GM19452 (cell line): ENCODE measurements around the gene EHMT1.
"Not testable (repeated sequence)": the region's sequence is repeated elsewhere in the genome, so short reads cannot be mapped to it uniquely, and the experiment has no call there.

Experiments
- ATAC-seq: cut with Tn5 transposase; IDR thresholded peaks from one replicate; pipeline ENCODE4 v1.9.1; 2021; ENCODE audit not compliant: unreplicated experiment

EHMT1 gene

DNA sequence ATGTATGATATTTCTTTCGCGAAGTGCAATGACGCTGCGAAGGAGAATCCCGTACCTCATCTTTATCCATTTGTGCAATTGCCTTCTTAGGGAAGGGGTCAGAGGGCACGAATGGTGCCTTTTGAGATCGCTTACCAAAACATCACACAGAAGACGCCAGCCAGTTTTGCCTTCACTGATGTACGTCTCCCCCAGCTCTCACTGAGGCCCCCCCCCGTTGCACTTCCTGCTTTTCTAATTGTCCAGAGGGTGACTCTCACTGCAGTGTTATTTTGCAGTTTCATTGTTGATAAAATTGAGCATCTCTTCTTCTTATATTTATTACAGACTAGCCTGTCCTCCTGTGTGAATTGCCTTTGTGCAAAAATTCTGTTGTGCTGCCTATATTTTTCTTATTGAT, 219.8 kb downstream of the EHMT1 start:
- ATAC-seq, result no peak

DNA sequence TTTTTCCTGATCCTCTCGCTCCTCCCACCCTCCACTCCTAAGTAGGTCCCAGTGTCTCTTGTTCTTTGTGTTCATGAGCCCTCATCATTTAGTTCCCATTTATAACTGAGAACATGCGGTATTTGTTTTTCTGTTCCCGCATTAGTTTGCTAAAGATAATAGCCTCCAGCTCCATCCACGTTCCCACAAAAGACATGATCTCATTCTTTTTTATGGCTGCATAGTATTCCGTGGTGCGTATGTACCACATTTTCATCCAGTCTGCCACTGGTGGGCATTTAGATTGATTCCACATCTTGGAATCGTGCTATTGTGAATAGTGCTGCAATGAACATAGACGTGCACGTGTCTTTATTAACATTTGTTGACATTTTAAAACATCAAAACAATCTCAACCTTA, 224.6 kb downstream of the EHMT1 start:
- ATAC-seq, result no peak

DNA sequence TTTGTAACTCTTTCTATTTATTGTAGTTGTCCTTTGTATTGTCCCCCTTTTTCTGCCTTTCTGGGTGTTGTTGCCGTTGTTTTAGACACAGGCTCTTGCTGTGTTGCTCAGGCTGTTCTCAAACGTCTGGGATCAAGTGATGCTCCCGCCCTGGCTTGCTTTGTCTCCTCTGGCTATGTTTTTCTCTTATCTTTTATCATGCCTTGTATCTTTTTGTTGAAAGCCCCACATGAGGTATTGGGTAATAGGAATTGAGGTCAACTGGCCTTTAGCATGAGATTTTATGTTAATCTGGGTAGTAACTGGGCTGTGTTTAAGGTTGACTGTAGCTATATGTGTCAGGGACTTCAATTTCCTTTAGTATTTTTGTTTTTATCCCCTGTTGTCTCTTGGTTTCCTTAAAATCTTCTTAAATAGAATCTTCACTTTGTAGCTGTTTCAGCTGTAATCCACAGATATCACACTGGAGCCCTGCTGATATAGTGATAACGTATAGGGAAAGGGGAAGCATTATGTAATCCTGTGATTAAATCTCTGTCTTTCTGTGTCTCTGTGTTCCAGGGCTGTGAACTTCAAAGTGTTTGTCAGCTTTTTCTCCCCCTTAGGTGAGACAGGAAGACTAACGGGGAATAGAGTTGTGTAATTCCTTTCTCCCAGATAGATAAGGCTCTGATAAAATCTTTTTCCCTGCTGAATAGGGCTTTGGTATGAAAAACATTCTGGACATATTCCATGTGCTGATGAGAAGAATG, 232.9 kb downstream of the EHMT1 start:
- ATAC-seq, result no peak

DNA sequence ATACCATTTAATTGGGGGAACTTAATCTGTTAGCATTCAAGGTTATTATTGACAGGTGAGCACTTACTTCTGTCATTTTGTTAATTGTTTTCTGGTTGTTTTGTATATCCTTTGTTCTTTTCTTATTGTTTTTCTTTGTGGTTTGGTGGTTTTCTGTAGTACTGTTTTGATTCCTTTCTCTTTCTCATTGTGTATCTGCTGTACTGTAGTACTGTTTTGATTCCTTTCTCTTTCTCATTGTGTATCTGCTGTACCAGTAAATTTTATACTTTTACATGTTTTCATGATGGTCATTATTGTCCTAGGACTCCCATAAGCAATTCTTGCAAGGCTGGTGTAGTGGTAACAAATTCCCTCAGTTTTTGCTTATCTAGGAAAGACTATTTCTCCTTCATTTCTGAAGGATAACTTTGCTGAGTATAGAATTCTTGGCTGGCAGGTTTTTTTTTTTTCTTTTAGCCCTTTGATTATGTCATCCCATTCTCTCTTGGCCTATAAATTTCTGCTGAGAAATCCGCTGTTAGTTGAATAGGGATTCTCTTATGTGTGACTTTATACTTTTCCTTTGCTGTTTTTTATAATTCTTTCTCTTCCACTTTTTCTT, 234.7 kb downstream of the EHMT1 start:
- ATAC-seq, result no peak

DNA sequence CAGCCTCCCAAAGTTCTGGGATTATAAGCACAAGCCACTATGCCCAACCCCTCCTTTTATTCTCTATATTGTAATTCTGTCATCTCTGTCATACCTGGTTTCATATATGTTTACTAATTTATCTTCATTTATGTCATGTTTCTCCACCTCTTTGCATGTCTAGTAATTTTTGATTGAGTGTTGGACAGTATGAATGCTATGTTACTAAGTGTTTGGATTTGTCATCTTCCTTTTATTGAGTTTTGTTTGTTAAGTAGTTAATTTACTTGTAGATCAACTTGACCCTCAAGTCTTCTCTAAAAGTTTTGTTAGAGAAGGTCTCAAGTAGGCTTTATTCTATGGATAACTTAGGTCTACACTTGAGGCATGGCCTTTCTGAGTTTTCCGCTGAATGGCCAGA, 241.6 kb downstream of the EHMT1 start:
- ATAC-seq, result no peak

DNA sequence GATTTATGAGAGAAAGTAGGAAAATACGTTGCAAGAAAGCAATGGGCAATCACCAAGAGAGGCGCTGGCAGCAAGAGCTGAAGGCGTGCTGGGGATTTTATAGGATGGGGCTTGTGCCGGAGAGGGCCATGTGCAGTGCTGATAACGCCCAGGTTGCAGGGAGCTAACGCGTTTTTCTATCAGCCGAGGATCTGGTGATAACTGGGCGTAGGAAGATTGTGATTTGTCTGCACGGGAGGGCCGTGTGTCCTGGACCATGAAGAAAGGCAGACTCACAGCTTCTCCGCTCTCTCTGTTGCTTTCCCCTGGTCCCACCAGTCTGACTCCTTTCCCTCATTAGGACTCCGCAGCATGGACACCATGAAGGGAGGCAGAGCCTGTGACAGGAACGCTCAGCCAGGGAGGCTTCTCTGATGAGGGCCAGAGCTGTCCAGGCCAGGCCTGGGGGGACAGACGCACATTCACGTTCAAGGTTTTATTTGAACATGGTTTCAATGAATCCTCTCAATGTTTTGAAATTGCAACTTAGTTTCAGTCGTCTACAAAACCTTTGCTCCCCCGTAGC, 246.9 kb downstream of the EHMT1 start:
- ATAC-seq, result no peak

DNA sequence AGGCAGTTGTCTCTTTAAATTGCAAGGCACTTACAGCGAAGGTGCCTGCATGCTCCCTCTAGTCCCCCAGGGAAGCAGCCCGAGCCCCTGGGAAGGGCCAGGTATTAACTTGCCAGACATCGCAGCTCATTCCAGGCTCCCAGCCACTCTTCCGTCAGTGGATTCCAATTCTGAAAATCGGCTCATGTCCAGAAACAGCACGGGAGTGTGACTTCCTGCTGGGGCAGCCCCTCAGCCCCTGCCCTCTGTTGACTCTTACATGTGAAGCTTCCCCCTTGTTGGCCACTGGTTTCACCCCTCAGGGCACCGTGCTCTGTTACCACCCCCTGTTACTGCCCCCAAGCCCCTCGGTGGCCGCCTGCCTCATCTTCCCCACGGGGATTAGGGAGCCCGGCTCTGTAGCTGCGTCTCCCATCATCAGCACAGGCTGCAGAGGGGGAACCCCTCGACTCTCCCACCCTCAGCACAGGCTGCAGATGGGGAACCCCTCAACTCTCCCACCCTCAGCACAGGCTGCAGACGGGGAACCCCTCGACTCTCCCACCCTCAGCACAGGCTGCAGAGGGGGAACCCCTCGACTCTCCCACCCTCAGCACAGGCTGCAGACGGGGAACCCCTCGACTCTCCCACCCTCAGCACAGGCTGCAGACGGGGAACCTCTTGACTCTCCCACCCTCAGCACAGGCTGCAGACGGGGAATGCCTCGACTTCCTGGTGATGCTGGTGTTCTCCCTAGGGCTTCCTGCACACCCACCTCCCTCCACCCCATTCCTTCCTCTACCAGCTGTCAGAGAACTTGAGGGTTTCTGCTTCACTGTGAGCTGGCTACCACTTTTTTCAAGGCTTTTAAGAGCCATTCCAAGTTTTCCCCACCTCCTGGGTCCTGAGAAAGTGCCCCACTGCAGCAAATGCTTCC, 247.7 kb downstream of the EHMT1 start:
- ATAC-seq, result no peak

DNA sequence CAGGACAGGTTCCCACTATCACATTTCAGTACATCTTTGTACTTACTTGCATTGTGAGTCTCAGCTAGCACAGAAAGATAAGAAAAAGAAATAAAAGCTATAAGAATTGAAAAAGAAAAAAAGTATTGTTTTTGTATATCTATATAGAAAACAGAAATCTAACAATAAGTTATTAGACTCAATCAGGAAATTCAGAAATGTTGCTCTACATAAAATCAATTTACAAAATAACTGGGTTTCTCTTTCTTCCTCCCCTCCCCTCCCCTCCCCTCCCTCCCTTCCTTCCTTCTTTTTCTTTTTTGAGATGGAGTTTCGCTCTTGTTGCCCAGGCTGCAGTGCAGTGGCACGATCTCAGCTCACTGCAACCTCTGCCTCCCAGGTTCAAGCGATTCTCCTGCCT, 251.6 kb downstream of the EHMT1 start:
- no peak for ATAC-seq

DNA sequence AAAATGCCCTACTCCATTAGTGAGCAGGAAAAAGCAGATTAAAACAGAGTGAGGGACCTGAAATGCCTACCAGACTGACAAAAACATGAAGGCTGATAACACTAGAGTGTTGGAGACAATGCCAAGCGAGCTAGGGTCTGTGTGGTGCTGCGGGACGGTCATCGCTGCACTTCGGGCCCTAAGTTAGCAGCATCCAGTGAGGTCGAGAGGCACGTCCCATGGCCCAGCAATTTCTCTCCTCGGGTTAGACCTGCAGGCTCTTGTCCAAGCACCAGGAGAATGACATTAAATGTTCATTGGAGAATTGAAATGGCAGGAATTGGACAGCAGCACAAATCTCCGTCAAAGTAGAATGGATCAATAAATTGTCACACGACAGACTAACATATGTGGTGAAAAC, 253.5 kb downstream of the EHMT1 start:
- ATAC-seq, result no peak

DNA sequence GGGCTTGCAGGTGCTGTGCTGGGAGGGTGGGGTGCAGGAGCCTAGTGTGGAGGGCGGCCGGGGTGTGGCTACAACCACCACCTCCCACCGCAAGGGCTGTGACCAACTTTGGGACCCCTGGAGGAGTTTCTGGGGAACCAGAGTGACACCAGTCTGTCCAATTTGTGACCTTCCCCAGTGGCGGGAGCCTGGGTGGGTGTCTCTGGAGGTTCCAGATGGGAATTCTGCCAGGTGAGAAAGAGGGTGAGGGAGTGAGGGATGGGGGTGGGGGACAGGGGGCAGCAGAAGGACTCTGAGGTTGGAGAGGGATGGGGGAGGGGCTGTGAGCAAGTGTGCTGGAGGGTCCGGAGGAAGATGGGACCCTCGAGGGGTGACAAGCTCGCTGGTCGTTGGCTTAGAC, 254.6 kb downstream of the EHMT1 start:
- no peak for ATAC-seq

DNA sequence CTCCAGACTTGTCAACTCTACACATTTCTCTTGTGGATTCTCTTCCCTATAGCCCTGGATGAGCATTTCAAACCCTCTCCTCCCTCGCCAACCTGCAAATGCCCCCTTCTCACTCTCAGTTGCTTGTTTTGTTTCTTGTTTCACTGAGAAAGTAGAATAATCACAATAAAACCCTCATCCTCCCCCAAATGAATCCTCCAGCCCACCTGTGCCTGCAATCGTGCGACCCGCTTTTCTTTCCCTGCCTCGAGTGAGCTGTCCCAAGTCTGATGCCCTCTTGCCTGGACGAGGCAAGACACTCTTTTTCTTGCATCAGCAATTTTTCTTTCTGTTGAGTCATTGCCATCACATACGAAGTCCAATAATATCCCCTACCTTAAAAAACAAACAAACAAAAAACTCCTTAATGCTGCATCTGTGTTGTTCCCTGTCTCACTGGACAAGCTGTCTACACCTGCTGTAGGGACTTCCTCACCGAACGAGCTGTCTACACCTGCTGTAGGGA, 255.1 kb downstream of the EHMT1 start:
- no peak for ATAC-seq

DNA sequence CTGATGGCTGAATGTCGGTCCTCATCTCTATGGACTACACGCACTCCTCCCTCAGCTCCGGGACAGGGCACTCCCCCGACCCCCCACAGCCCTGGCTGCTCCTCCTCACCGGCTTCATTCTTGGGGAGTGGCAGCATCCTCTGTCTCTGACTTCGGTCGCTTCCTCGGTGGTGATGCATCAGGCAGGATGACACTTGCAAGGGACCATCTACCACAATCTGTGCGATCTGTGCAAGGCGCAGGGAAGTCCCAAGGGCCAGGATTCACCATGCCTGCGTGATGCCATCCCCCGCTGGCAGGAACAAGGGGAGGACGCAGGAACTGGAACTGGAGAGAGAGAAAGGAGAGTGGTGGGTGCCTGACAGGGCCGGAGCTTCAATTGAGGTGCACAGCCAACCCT, 256.5 kb downstream of the EHMT1 start:
- ATAC-seq, result no peak

DNA sequence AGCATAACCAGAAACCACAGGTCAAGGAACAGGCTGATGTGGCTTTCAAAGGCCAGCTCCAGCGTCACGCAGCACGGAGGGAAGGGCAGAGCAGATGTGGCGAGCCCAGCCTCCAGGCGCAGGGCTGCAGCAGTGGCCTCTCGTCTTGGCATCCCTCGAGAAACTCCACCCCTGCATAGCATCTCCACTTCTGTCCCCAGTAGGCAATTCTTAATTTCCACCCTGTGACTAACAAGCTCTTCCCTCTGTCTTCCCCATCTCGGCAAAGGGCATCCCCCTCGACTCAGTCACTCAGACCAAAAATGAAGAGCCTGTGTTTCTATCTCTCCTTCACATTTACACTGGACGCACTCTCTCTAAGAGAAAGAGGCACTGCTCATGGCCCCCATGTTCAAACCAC, 257.0 kb downstream of the EHMT1 start:
- no peak for ATAC-seq

DNA sequence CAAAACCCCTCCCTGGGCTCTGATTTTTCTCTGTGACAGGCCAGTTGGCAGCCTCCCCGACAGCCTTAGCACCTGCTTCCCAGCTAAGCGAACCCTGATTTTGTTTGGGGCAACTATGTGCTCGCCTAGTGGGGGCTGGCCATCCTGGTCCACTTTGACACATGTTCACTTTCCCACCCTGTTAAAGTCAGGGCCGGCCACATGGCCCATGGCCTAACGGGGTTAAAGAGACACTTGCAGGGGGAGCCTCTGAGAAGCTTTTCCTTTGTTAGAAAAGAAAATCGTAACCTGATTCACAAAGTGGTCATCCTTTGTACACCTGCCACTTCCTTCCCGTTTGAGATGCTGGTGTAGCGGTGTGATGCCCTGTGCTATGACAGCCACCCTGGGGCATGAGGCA, 257.5 kb downstream of the EHMT1 start:
- no peak for ATAC-seq

DNA sequence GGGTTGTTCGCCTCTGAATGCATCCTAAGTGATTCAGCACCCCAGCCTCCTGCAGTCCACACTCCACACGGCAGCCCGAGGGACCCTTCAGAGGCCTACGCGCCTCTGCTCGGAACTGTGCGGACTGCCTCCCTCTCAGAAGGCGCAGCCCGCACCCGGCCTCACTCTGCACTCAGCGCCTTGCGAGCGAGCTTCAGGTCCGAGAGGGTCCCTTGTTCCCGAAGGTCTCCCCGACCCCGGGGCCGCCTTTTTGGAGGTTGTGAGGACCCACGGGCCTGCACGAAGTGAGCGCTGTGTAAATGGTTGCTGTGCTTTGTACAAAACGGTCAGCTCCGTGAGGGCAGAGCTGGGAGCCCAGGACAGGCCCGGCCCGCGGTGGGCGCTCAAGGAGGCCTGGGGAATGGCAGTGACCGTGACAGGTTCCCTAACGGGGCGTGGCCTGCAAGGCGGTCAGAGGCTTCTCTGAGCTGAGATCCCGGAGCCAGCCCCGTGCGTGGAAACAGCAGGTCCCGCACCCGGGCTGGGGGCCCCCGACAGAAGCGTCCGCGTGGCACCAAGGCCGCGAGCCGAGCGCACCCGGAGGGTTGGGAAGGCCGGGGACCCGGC, 258.1 kb downstream of the EHMT1 start:
- no peak for ATAC-seq

DNA sequence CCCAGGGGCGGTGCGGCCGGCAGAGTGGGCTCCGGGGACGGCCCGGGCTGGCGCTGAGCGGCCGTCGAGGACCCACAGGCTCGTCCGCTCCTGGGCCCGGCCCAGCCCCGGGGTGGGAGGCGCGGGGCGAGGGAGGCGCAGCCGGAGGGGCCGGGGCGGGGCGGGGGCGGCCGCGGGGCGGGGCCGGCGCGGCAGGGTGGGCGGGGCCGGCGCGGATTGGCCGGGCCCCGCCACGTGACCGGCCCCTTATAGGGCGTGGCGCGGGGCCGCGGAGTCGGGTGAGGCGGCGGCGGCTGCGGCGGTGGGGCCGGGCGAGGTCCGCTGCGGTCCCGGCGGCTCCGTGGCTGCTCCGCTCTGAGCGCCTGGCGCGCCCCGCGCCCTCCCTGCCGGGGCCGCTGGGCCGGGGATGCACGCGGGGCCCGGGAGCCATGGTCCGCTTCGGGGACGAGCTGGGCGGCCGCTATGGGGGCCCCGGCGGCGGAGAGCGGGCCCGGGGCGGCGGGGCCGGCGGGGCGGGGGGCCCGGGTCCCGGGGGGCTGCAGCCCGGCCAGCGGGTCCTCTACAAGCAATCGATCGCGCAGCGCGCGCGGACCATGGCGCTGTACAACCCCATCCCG, 258.8 kb downstream of the EHMT1 start, which contains the start of gene CACNA1B:
TSS of gene CACNA1B (plus strand) at position 277 of the 617 bp plus-strand sequence. CDS start at position 429, 152 bp downstream.
- ATAC-seq, result not testable (repeated sequence)

DNA sequence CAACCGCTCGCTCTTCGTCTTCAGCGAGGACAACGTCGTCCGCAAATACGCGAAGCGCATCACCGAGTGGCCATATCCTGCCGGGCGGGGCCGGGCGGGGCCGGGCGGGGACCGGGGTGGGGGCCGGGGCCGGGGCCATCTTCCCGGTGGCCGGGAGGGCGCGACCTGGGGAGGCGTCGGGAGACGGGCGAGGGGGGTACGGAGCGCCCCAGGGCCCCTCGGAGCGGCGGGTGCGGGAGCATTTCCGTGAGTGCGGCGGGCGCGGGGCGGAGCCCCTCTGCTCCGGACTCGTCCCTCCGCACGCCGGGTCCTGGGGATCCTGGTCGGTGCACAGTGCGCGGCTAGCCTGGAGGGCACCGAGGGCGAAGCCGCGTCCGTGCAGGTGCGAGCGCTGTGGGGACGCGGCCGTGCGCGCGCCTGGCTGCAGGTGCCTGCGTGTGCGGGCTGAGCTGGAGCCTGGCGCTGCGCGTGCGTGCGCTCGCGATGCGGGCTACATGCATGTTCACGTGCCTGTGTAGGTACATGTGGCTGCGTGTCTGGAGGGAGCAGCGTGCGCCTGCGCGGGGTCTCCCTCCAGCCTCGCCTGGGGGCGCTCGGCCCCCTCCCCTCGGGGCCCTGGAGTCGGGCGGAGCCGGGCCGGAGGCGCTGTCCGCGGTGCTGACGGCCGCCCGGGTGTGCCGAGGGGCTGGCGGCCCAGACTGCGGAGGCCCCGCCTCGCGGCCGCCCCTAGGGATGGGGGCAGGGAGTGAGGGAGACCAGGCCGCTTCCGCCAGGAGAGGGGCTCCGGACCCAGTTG, 259.5 kb downstream of the EHMT1 start:
- no peak for ATAC-seq

DNA sequence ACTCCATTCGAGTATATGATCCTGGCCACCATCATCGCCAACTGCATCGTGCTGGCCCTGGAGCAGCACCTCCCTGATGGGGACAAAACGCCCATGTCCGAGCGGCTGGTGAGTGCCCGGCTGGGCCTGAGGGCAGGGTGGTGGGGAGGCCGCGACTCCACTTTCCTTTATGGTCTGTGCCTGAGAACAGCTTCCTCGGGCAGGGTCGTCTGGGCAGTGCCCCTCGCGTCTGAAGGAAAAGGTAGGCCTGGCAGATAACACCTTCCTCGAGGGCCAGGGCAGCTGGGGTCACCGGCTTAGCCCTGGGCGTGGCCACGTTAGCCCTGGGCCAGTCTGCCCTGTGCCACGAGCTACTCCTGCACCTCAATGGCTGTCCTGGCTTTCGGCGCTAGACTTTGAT, 260.2 kb downstream of the EHMT1 start:
- ATAC-seq, result no peak

DNA sequence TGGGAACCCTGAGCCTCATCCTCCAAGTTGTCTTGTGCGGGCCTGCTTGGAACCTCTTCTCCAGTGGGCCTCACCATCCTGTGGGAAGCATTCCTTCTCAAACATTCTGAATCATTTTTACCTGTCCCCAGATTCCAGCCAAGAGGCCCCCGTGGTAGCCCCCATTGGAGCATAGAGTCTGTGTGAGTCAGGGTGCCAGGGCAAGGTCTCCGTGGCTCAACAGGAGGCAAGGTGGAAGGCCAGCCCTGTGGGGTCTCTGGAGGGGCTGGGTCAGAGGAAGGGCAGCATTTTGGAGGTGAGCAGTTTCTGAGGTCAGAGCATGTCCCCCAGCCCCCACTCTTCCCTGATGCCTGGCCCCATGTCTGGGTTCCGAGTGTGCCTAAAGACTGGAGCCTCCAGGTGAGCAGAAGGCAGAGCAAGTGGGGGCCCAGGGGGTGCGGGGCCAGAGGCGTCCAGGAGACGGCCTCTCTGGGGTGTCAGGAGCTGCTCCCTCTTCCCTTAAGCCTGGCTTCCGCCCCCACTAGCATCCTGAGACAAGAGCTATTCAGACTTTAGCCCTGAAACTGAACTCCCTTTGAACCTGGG, 260.9 kb downstream of the EHMT1 start:
- no peak for ATAC-seq
